B cell (primary cell): ENCODE measurements around the gene IFNA2.

ENCODE experiments used
- CTCF ChIP-seq: fragments of 200-600 bp; IDR thresholded peaks from one replicate; pipeline ENCODE4 v1.8.0; 2022; ENCODE audit warnings: antibody characterized with exemption, mild to moderate bottlenecking
- EZH2 ChIP-seq: IDR thresholded peaks from 2 replicates; pipeline ENCODE4 v1.6.1; 2012; ENCODE audit warnings: borderline replicate concordance, low read depth, mild to moderate bottlenecking, moderate library complexity, low read length; ENCODE audit not compliant: insufficient read depth, poor library complexity, severe bottlenecking

- TF ChIP-seq CTCF (peak; percentile 66), EZH2 (no peak)
Observed at GRCh38 chr9:21434202-21435014, 49.2 kb upstream of the IFNA2 start.
